CD14-positive monocyte (primary cell): ENCODE results near the gene USP17L27. TPM values are rescaled to one million over a fixed set of nuclear protein-coding genes. Genes with fewer than 3 reads are reported as not detected.

ENCODE experiments used
- polyA plus RNA-seq, 3 donors: library from polyadenylated mRNA; depleted of rRNA in 1 of 3; unstranded in 2 of 3; stranded (reverse) in 1 of 3; fragments of 300-500 nt in 2 of 3; fragments of >200 nt in 1 of 3; fragmentation: Illumina TruSeq in 2 of 3; gene quantifications; 1 replicate in 2 of 3; 2 replicates in 1 of 3; pipeline ENCODE4 v1.2.3, GENCODE V29; 2012 to 2021

Gene USP17L27
- polyA plus RNA-seq, 3 donors, result not detected

Other genes starting within 250 kb of the USP17L27 start
- not detected for gene FAM90A26, start 173.7 kb upstream of the USP17L27 start, polyA plus RNA-seq
- gene USP17L10, start 133.5 kb upstream of the USP17L27 start, polyA plus RNA-seq, result not detected
- not detected for gene USP17L11, start 128.7 kb upstream of the USP17L27 start, polyA plus RNA-seq
- not detected for gene USP17L12, start 124.0 kb upstream of the USP17L27 start, polyA plus RNA-seq
- not detected for gene USP17L13, start 119.3 kb upstream of the USP17L27 start, polyA plus RNA-seq
- gene USP17L15, start 109.8 kb upstream of the USP17L27 start, polyA plus RNA-seq, result not detected
- not detected for gene USP17L17, start 100.3 kb upstream of the USP17L27 start, polyA plus RNA-seq
- not detected for gene USP17L18, start 95.5 kb upstream of the USP17L27 start, polyA plus RNA-seq
- gene USP17L19, start 90.8 kb upstream of the USP17L27 start, polyA plus RNA-seq, result not detected
- not detected for gene USP17L20, start 86.0 kb upstream of the USP17L27 start, polyA plus RNA-seq
- not detected for gene USP17L21, start 81.3 kb upstream of the USP17L27 start, polyA plus RNA-seq
- not detected for gene USP17L22, start 76.5 kb upstream of the USP17L27 start, polyA plus RNA-seq
- not detected for gene USP17L24, start 19.0 kb upstream of the USP17L27 start, polyA plus RNA-seq
- not detected for gene USP17L25, start 14.2 kb upstream of the USP17L27 start, polyA plus RNA-seq
- gene USP17L26, start 9.5 kb upstream of the USP17L27 start, polyA plus RNA-seq, result not detected
- not detected for gene USP17L5, start 4.7 kb upstream of the USP17L27 start, polyA plus RNA-seq
- gene USP17L28, start 4.7 kb downstream of the USP17L27 start, polyA plus RNA-seq, result not detected
- not detected for gene USP17L29, start 9.5 kb downstream of the USP17L27 start, polyA plus RNA-seq
- gene USP17L30, start 19.0 kb downstream of the USP17L27 start, polyA plus RNA-seq, result not detected
- gene DEFB131A, start 100.3 kb downstream of the USP17L27 start, polyA plus RNA-seq, result not detected